ENCODE data around the gene PNKP.

- no peak for TF ChIP-seq BCLAF1 (IDR thresholded peaks at IDR 0.05)
- no peak for TF ChIP-seq RCOR1 (conservative IDR thresholded peaks at IDR 0.05; ENCODE audit: low read depth, low read length)
- no peak; a peak in 1 of 6 replicates for TF ChIP-seq CTCF (IDR thresholded peaks at IDR 0.05 in 2 of 3, conservative IDR thresholded peaks at IDR 0.05 in 1 of 3; ENCODE audit: control insufficient read depth in 2 of 3, extremely low read depth in 1 of 3, insufficient read depth in 1 of 3, low read depth in 3 of 3, low read length in 3 of 3)
- TF ChIP-seq SMC3 (IDR thresholded peaks at IDR 0.05; ENCODE audit: borderline replicate concordance, low read length) = no peak
- TF ChIP-seq MYC (IDR thresholded peaks at IDR 0.05; ENCODE audit: insufficient read depth, insufficient read length, insufficient replicate concordance, low read length, severe bottlenecking) = peak; percentile 21
- peak; percentile 90; the same call in 1 of the 2 replicates for TF ChIP-seq CHD2 (IDR thresholded peaks at IDR 0.05; ENCODE audit: borderline replicate concordance, low read depth, low read length)
- TF ChIP-seq TARDBP (IDR thresholded peaks at IDR 0.05; ENCODE audit: borderline replicate concordance) = no peak
- no peak for TF ChIP-seq EZH2 (IDR thresholded peaks at IDR 0.05; ENCODE audit: borderline replicate concordance, control insufficient read depth, low read depth, low read length)
- no peak for TF ChIP-seq ZNF24 (IDR thresholded peaks at IDR 0.05)
- peak; percentile 46 for TF ChIP-seq POLR2AphosphoS5 (IDR thresholded peaks at IDR 0.05; ENCODE audit: low read length)
- no peak for TF ChIP-seq RAD21 (IDR thresholded peaks at IDR 0.05; ENCODE audit: insufficient read depth, low read depth, low read length)
- TF ChIP-seq EP300 (IDR thresholded peaks at IDR 0.05; ENCODE audit: borderline replicate concordance in 1 of 2, control insufficient read depth in 1 of 2, low read depth in 2 of 2, low read length in 2 of 2) = no peak; a peak in 1 of 4 replicates
- TF ChIP-seq YY1 (IDR thresholded peaks at IDR 0.05; ENCODE audit: low read depth, low read length) = peak; percentile 14; the same call in 1 of the 2 replicates
Observed at GRCh38 chr19:49869484-49870308, 2.3 kb upstream of the PNKP start.
